Activated naive CD8-positive, alpha-beta T cell treated with anti-CD3 and anti-CD28 coated beads, Interleukin-2, amount 50 U/mL, for 24 hours (primary cell): Measurements from ENCODE around the gene CDKAL1.
"Not testable (repeated sequence)": the region's sequence is repeated elsewhere in the genome, so short reads cannot be mapped to it uniquely, and the experiment has no call there.

Experiments
- ATAC-seq: fragments of 150-1000 bp; cut with Tn5 transposase; one replicate; pipeline ENCODE4 v1.10.0; 2021
- DNase-seq: peaks from one replicate; pipeline ENCODE4 v3.0.0; 2021
- H3K27ac Mint-ChIP-seq: one replicate; pipeline ENCODE4 v1.8.0; 2021; ENCODE audit warnings: mild to moderate bottlenecking, mixed read lengths
- H3K27me3 Mint-ChIP-seq: one replicate; pipeline ENCODE4 v1.8.0; 2021; ENCODE audit warnings: mixed read lengths
- H3K36me3 Mint-ChIP-seq: one replicate; pipeline ENCODE4 v1.8.0; 2021; ENCODE audit warnings: low read depth, mixed read lengths
- H3K4me1 Mint-ChIP-seq: one replicate; pipeline ENCODE4 v1.8.0; 2021; ENCODE audit warnings: mixed read lengths
- H3K4me3 Mint-ChIP-seq: one replicate; pipeline ENCODE4 v1.8.0; 2021; ENCODE audit warnings: mild to moderate bottlenecking, moderate library complexity, mixed read lengths
- H3K9me3 Mint-ChIP-seq: one replicate; pipeline ENCODE4 v1.8.0; 2021; ENCODE audit warnings: mixed read lengths

Gene CDKAL1

GRCh38 chr6:20810727-20811108 is 276.5 kb downstream of the CDKAL1 start:
- Mint-ChIP-seq H3K4me1 (peaks cover 10% of the 10 kb centered on the region), H3K36me3 (peaks cover 28% of the 10 kb centered on the region), H3K9me3 (peaks cover 23% of the 10 kb centered on the region), H3K4me3 (no peak overlapping the region), H3K27ac (peak overlapping the region; percentile 6), H3K27me3 (no peaks in the 10 kb centered on the region)
- DNase-seq (no peak), ATAC-seq (no peak)

GRCh38 chr6:20811109-20811761 is 277.0 kb downstream of the CDKAL1 start:
- ATAC-seq: no peak
- Mint-ChIP-seq H3K4me1 (peaks cover 10% of the 10 kb centered on the region), H3K36me3 (peaks cover 23% of the 10 kb centered on the region), H3K27me3 (no peaks in the 10 kb centered on the region), H3K4me3 (no peak overlapping the region), H3K27ac (no peak overlapping the region), H3K9me3 (peaks cover 18% of the 10 kb centered on the region)
- DNase-seq: no peak

GRCh38 chr6:20812776-20813175 is 278.5 kb downstream of the CDKAL1 start:
- peaks cover 14% of the 10 kb centered on the region for H3K36me3 Mint-ChIP-seq

GRCh38 chr6:20814494-20814893 is 280.2 kb downstream of the CDKAL1 start:
- DNase-seq (no peak), ATAC-seq (no peak)
- H3K36me3 Mint-ChIP-seq: peaks cover 13% of the 10 kb centered on the region
- H3K9me3 Mint-ChIP-seq: peaks cover 11% of the 10 kb centered on the region
- no peaks in the 10 kb centered on the region for H3K27me3 Mint-ChIP-seq
- peaks cover 8% of the 10 kb centered on the region for H3K4me1 Mint-ChIP-seq
- no peak overlapping the region for H3K27ac Mint-ChIP-seq
- H3K4me3 Mint-ChIP-seq: no peak overlapping the region

More at GRCh38 chr6:20812776-20813175, 278.5 kb downstream of the CDKAL1 start:
- ATAC-seq (no peak), DNase-seq (no peak)
- Mint-ChIP-seq H3K27ac (no peak overlapping the region), H3K27me3 (no peaks in the 10 kb centered on the region), H3K4me3 (no peak overlapping the region), H3K9me3 (peaks cover 11% of the 10 kb centered on the region), H3K4me1 (peaks cover 10% of the 10 kb centered on the region)

- H3K4me1 Mint-ChIP-seq: peaks cover 3% of the 10 kb centered on the region
- H3K36me3 Mint-ChIP-seq: peaks cover 21% of the 10 kb centered on the region
Measured at GRCh38 chr6:20816126-20816525, 281.9 kb downstream of the CDKAL1 start.

GRCh38 chr6:20817806-20818320 is 283.6 kb downstream of the CDKAL1 start:
- no peak for ATAC-seq
- Mint-ChIP-seq H3K4me3 (no peak overlapping the region), H3K27ac (no peak overlapping the region)

More at GRCh38 chr6:20816126-20816525, 281.9 kb downstream of the CDKAL1 start:
- DNase-seq (no peak), ATAC-seq (no peak)
- no peak overlapping the region for H3K27ac Mint-ChIP-seq
- H3K9me3 Mint-ChIP-seq: peaks cover 11% of the 10 kb centered on the region
- no peaks in the 10 kb centered on the region for H3K27me3 Mint-ChIP-seq
- H3K4me3 Mint-ChIP-seq: no peak overlapping the region

GRCh38 chr6:20819774-20820400 is 285.6 kb downstream of the CDKAL1 start:
- ATAC-seq (no peak), DNase-seq (no peak)
- H3K4me3 Mint-ChIP-seq: no peak overlapping the region
- H3K36me3 Mint-ChIP-seq: peaks cover 33% of the 10 kb centered on the region
- no peaks in the 10 kb centered on the region for H3K4me1 Mint-ChIP-seq
- H3K9me3 Mint-ChIP-seq: no peaks in the 10 kb centered on the region
- H3K27ac Mint-ChIP-seq: no peak overlapping the region
- no peaks in the 10 kb centered on the region for H3K27me3 Mint-ChIP-seq

More at GRCh38 chr6:20817806-20818320, 283.6 kb downstream of the CDKAL1 start:
- H3K4me1 Mint-ChIP-seq: no peaks in the 10 kb centered on the region
- H3K9me3 Mint-ChIP-seq: peaks cover 7% of the 10 kb centered on the region
- no peaks in the 10 kb centered on the region for H3K27me3 Mint-ChIP-seq
- peaks cover 26% of the 10 kb centered on the region for H3K36me3 Mint-ChIP-seq
- no peak for DNase-seq

GRCh38 chr6:20826378-20826777 is 292.1 kb downstream of the CDKAL1 start:
- Mint-ChIP-seq H3K27ac (no peak overlapping the region), H3K4me1 (peaks cover 2% of the 10 kb centered on the region), H3K36me3 (peaks cover 23% of the 10 kb centered on the region), H3K4me3 (no peak overlapping the region), H3K27me3 (no peaks in the 10 kb centered on the region), H3K9me3 (no peaks in the 10 kb centered on the region)
- DNase-seq (no peak), ATAC-seq (no peak)

GRCh38 chr6:20827798-20828197 is 293.5 kb downstream of the CDKAL1 start:
- H3K4me1 Mint-ChIP-seq: peaks cover 2% of the 10 kb centered on the region
- H3K27me3 Mint-ChIP-seq: no peaks in the 10 kb centered on the region
- no peak for DNase-seq
- H3K4me3 Mint-ChIP-seq: no peak overlapping the region
- no peak for ATAC-seq
- no peak overlapping the region for H3K27ac Mint-ChIP-seq
- no peaks in the 10 kb centered on the region for H3K9me3 Mint-ChIP-seq
- H3K36me3 Mint-ChIP-seq: peaks cover 18% of the 10 kb centered on the region

- H3K4me3 Mint-ChIP-seq: no peak overlapping the region
- no peak overlapping the region for H3K27ac Mint-ChIP-seq
- H3K36me3 Mint-ChIP-seq: peaks cover 10% of the 10 kb centered on the region
- no peak for DNase-seq
- H3K9me3 Mint-ChIP-seq: no peaks in the 10 kb centered on the region
- H3K27me3 Mint-ChIP-seq: no peaks in the 10 kb centered on the region
- peaks cover 12% of the 10 kb centered on the region for H3K4me1 Mint-ChIP-seq
- ATAC-seq: no peak
Measured at GRCh38 chr6:20830576-20830975, 296.3 kb downstream of the CDKAL1 start.

- H3K36me3 Mint-ChIP-seq: peaks cover 16% of the 10 kb centered on the region
- ATAC-seq, H3K4me3 Mint-ChIP-seq, DNase-seq, H3K27ac Mint-ChIP-seq, H3K9me3 Mint-ChIP-seq, H3K27me3 Mint-ChIP-seq: not testable (repeated sequence)
- H3K4me1 Mint-ChIP-seq: peaks cover 16% of the 10 kb centered on the region
Measured at GRCh38 chr6:20831251-20831650, 297.0 kb downstream of the CDKAL1 start.

- Mint-ChIP-seq H3K9me3 (no peaks in the 10 kb centered on the region), H3K36me3 (peaks cover 18% of the 10 kb centered on the region), H3K27ac (no peak overlapping the region), H3K4me1 (peaks cover 25% of the 10 kb centered on the region), H3K27me3 (no peaks in the 10 kb centered on the region), H3K4me3 (no peak overlapping the region)
- ATAC-seq (no peak), DNase-seq (no peak)
Measured at GRCh38 chr6:20833881-20834515, 299.7 kb downstream of the CDKAL1 start.

GRCh38 chr6:20835315-20836010 is 301.2 kb downstream of the CDKAL1 start:
- Mint-ChIP-seq H3K9me3 (no peaks in the 10 kb centered on the region), H3K27me3 (no peaks in the 10 kb centered on the region), H3K36me3 (peaks cover 21% of the 10 kb centered on the region), H3K4me1 (peaks cover 29% of the 10 kb centered on the region), H3K27ac (no peak overlapping the region), H3K4me3 (no peak overlapping the region)
- ATAC-seq (no peak), DNase-seq (no peak)

- H3K9me3 Mint-ChIP-seq: no peaks in the 10 kb centered on the region
- peaks cover 36% of the 10 kb centered on the region for H3K4me1 Mint-ChIP-seq
- no peak overlapping the region for H3K4me3 Mint-ChIP-seq
- no peak overlapping the region for H3K27ac Mint-ChIP-seq
- peak; percentile 43 for ATAC-seq
- DNase-seq: no peak
- no peaks in the 10 kb centered on the region for H3K27me3 Mint-ChIP-seq
- peaks cover 18% of the 10 kb centered on the region for H3K36me3 Mint-ChIP-seq
Measured at GRCh38 chr6:20837189-20837588, 302.9 kb downstream of the CDKAL1 start.
